Neuronal stem cell (in vitro differentiated cells): ENCODE data around the gene PEX16.

ENCODE experiments used
- DNase-seq: peaks from one replicate; pipeline ENCODE4 v3.0.0-alpha.2; 2013; ENCODE audit warnings: low spot score
- H2AFZ ChIP-seq: one replicate; pipeline ENCODE4 v1.6.1; 2013; ENCODE audit warnings: mild to moderate bottlenecking, low read length, inconsistent platforms
- H2AK5ac ChIP-seq: 2 replicates; pipeline ENCODE4 v1.6.1; 2013; ENCODE audit warnings: low read depth, mild to moderate bottlenecking, inconsistent platforms, low read length, moderate library complexity, mixed read lengths
- H2BK120ac ChIP-seq: 2 replicates; pipeline ENCODE4 v1.6.1; 2013; ENCODE audit warnings: low read depth, mild to moderate bottlenecking, inconsistent platforms, low read length, moderate library complexity, mixed read lengths
- H2BK12ac ChIP-seq: one replicate; pipeline ENCODE4 v1.6.1; 2013; ENCODE audit warnings: low read length, inconsistent platforms
- H2BK15ac ChIP-seq: 2 replicates; pipeline ENCODE4 v1.6.1; 2013; ENCODE audit warnings: mild to moderate bottlenecking, low read length, inconsistent platforms, mixed read lengths
- H2BK5ac ChIP-seq: one replicate; pipeline ENCODE4 v1.6.1; 2013; ENCODE audit warnings: inconsistent platforms, mild to moderate bottlenecking, low read length, moderate library complexity
- H3K14ac ChIP-seq: one replicate; pipeline ENCODE4 v1.6.1; 2013; ENCODE audit warnings: low read length, inconsistent platforms
- H3K18ac ChIP-seq: 2 replicates; pipeline ENCODE4 v1.6.1; 2013; ENCODE audit warnings: low read length, inconsistent platforms
- H3K23ac ChIP-seq: 2 replicates; pipeline ENCODE4 v1.6.1; 2013; ENCODE audit warnings: low read depth, mild to moderate bottlenecking, mixed read lengths, low read length, inconsistent platforms; ENCODE audit not compliant: poor library complexity
- H3K27ac ChIP-seq: replicated peaks from 3 replicates; pipeline ENCODE4 v1.5.1; 2013; ENCODE audit warnings: low read length, inconsistent platforms
- H3K27me3 ChIP-seq, 3 experiments: 2 replicates each; pipeline ENCODE4 v1.6.1; 2013; ENCODE audit warnings: low read length in 3 of 3, mild to moderate bottlenecking in 2 of 3, inconsistent platforms in 1 of 3, low read depth in 1 of 3, mixed read lengths in 1 of 3, moderate library complexity in 1 of 3; ENCODE audit not compliant: control insufficient read depth in 3 of 3, insufficient read depth in 3 of 3
- H3K36me3 ChIP-seq, 2 donors: replicated peaks in 1 of 2; 2 replicates each; pipeline ENCODE4 v1.6.1; 2013; ENCODE audit warnings: low read length in 2 of 2; ENCODE audit not compliant: control insufficient read depth in 2 of 2, insufficient read depth in 2 of 2
- H3K4ac ChIP-seq: 2 replicates; pipeline ENCODE4 v1.6.1; 2013; ENCODE audit warnings: inconsistent platforms, mild to moderate bottlenecking, low read length, moderate library complexity
- H3K4me1 ChIP-seq, 2 donors: 1 replicate in 1 of 2; 2 replicates in 1 of 2; pipeline ENCODE4 v1.6.1; 2013; ENCODE audit warnings: low read length in 2 of 2, low read depth in 1 of 2; ENCODE audit not compliant: control insufficient read depth in 2 of 2, insufficient read depth in 1 of 2
- H3K4me2 ChIP-seq: one replicate; pipeline ENCODE4 v1.6.1; 2013; ENCODE audit warnings: mild to moderate bottlenecking, low read length, inconsistent platforms; ENCODE audit not compliant: insufficient read depth, poor library complexity, severe bottlenecking
- H3K4me3 ChIP-seq, 2 donors: 2 replicates each; pipeline ENCODE4 v1.5.1; 2013; ENCODE audit warnings: low read length in 2 of 2, mild to moderate bottlenecking in 2 of 2, inconsistent platforms in 1 of 2, moderate library complexity in 1 of 2
- H3K79me1 ChIP-seq: one replicate; pipeline ENCODE4 v1.6.1; 2013; ENCODE audit warnings: low read depth, mild to moderate bottlenecking, inconsistent platforms, low read length, moderate library complexity
- H3K9ac ChIP-seq: one replicate; pipeline ENCODE4 v1.6.1; 2013; ENCODE audit warnings: mild to moderate bottlenecking, low read depth, low read length, inconsistent platforms; ENCODE audit not compliant: poor library complexity
- H3K9me3 ChIP-seq, 2 donors: replicated peaks in 1 of 2; 2 replicates each; pipeline versions ENCODE3 to v1.6.1; 2013; ENCODE audit warnings: low read length in 2 of 2, mild to moderate bottlenecking in 2 of 2, inconsistent platforms in 1 of 2, low read depth in 1 of 2, mixed read lengths in 1 of 2, moderate library complexity in 1 of 2; ENCODE audit not compliant: control insufficient read depth in 2 of 2, insufficient read depth in 1 of 2
- H4K8ac ChIP-seq: one replicate; pipeline ENCODE4 v1.6.1; 2013; ENCODE audit warnings: low read depth, mild to moderate bottlenecking, inconsistent platforms, low read length, moderate library complexity
- H4K91ac ChIP-seq: one replicate; pipeline ENCODE4 v1.6.1; 2013; ENCODE audit warnings: low read length, low read depth, mild to moderate bottlenecking, inconsistent platforms; ENCODE audit not compliant: poor library complexity
- WGBS, 2 donors: extraction: QIAGEN DNeasy Blood & Tissue Kit; methylation state at CpG; one replicate each; pipeline ENCODE4 v1.1.7; 2013; ENCODE audit warnings: missing lambda C conversion rate in 2 of 2, mixed read lengths in 1 of 2; ENCODE audit not compliant: insufficient read length in 2 of 2, insufficient replicate concordance in 1 of 2; ENCODE audit errors: extremely low coverage in 2 of 2; 5-methylcytosine and 5-hydroxymethylcytosine counted together

Gene PEX16

GRCh38 chr11:45876401-45876800, 41.3 kb downstream of the PEX16 start:
- no peak for DNase-seq
- no CpG with 5 or more reads among the region's 6 CpGs for WGBS, 2 donors
- Histone ChIP-seq H3K79me1 (no peaks in the 10 kb centered on the region), H2AFZ (no peak overlapping the region), H3K4me1 (peaks cover 4 to 18% of the 10 kb centered on the region in 2 donors), H3K27ac (no peak overlapping the region), H3K9me3 (no peaks in the 10 kb centered on the region), H2BK5ac (no peak overlapping the region), H3K18ac (no peak overlapping the region), H3K27me3 (no peaks in the 10 kb centered on the region), H3K14ac (no peak overlapping the region), H3K9ac (no peak overlapping the region), H3K23ac (no peak overlapping the region), H3K4me2 (no peak overlapping the region), H3K4me3 (no peak overlapping the region), H2BK120ac (no peak overlapping the region), H2BK12ac (no peak overlapping the region), H3K36me3 (peaks cover 5 to 51% of the 10 kb centered on the region in 2 donors), H4K8ac (no peak overlapping the region), H3K4ac (no peak overlapping the region), H2AK5ac (no peak overlapping the region), H2BK15ac (no peak overlapping the region), H4K91ac (no peak overlapping the region)

GRCh38 chr11:45872651-45873356, 44.9 kb downstream of the PEX16 start:
- Histone ChIP-seq H3K4me1 (peaks cover 4 to 18% of the 10 kb centered on the region in 2 donors), H3K23ac (no peak overlapping the region), H3K79me1 (no peaks in the 10 kb centered on the region), H2AFZ (no peak overlapping the region), H2BK15ac (no peak overlapping the region), H4K91ac (no peak overlapping the region), H2BK5ac (no peak overlapping the region), H3K18ac (no peak overlapping the region), H2AK5ac (no peak overlapping the region), H2BK120ac (no peak overlapping the region), H4K8ac (no peak overlapping the region), H3K14ac (no peak overlapping the region), H3K27me3 (no peaks in the 10 kb centered on the region), H3K36me3 (peaks cover 27 to 60% of the 10 kb centered on the region in 2 donors), H3K9ac (no peak overlapping the region), H2BK12ac (no peak overlapping the region), H3K4me3 (no peak overlapping the region), H3K27ac (no peak overlapping the region), H3K4me2 (no peak overlapping the region), H3K4ac (no peak overlapping the region), H3K9me3 (no peaks in the 10 kb centered on the region)
- DNase-seq = peak; percentile 72
- no CpG with 5 or more reads among the region's 9 CpGs for WGBS, 2 donors

DNA sequence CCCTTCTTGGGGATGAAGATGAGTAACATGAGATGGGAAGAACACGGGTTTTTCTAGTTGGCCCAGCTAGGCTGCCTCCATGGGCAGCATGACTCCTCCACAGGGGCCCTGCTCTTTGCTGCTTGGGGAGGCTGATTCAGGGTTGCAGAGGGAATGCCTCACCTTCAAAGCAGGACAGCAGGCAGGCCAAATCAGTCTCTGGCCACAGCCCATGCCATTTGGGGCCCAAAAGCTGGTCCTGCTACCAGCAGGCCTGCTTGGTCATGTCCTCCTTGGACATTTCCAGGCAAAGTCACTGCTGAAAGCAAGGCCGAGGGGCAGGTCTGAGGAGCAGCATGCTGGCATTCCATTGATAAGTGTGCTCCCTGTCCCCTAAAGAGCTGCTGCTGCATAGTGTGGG, 46.0 kb downstream of the PEX16 start:
- peaks cover 30 to 68% of the 10 kb centered on the region in 2 donors for H3K36me3 ChIP-seq
- H3K27ac ChIP-seq = no peak overlapping the region
- H2AK5ac ChIP-seq = no peak overlapping the region
- H3K9me3 ChIP-seq = no peaks in the 10 kb centered on the region
- no peak overlapping the region for H3K4me2 ChIP-seq
- H4K91ac ChIP-seq = no peak overlapping the region
- H3K79me1 ChIP-seq = no peaks in the 10 kb centered on the region
- no peak overlapping the region for H3K14ac ChIP-seq
- H3K23ac ChIP-seq = peak overlapping the region; percentile 38
- no peak overlapping the region for H2BK120ac ChIP-seq
- H3K4me1 ChIP-seq = peaks cover 4 to 12% of the 10 kb centered on the region in 2 donors
- H3K4ac ChIP-seq = no peak overlapping the region
- H2BK12ac ChIP-seq = no peak overlapping the region
- no peak overlapping the region for H3K18ac ChIP-seq
- no peak overlapping the region for H2AFZ ChIP-seq
- no peak overlapping the region for H3K4me3 ChIP-seq
- H4K8ac ChIP-seq = no peak overlapping the region
- no CpG with 5 or more reads among the region's 2 CpGs for WGBS, 2 donors
- H2BK15ac ChIP-seq = no peak overlapping the region
- no peak overlapping the region for H3K9ac ChIP-seq
- no peak for DNase-seq
- H2BK5ac ChIP-seq = no peak overlapping the region
- H3K27me3 ChIP-seq = no peaks in the 10 kb centered on the region

- no peak overlapping the region for H2BK12ac ChIP-seq
- no peak overlapping the region for H2BK5ac ChIP-seq
- H3K27me3 ChIP-seq = no peaks in the 10 kb centered on the region
- H3K23ac ChIP-seq = no peak overlapping the region
- peaks cover 0 to 3% of the 10 kb centered on the region in 2 donors for H3K9me3 ChIP-seq
- H3K4me2 ChIP-seq = no peak overlapping the region
- no CpG with 5 or more reads among the region's 4 CpGs for WGBS, 2 donors
- H4K8ac ChIP-seq = no peak overlapping the region
- H2AFZ ChIP-seq = no peak overlapping the region
- peaks cover 0 to 4% of the 10 kb centered on the region in 2 donors for H3K4me1 ChIP-seq
- H3K79me1 ChIP-seq = no peaks in the 10 kb centered on the region
- no peak overlapping the region for H2BK120ac ChIP-seq
- H3K36me3 ChIP-seq = peaks cover 36 to 74% of the 10 kb centered on the region in 2 donors
- no peak overlapping the region for H3K14ac ChIP-seq
- H3K18ac ChIP-seq = no peak overlapping the region
- no peak overlapping the region for H3K4me3 ChIP-seq
- H4K91ac ChIP-seq = no peak overlapping the region
- H3K9ac ChIP-seq = peak overlapping the region; percentile 65
- H3K4ac ChIP-seq = no peak overlapping the region
- no peak for DNase-seq
- H3K27ac ChIP-seq = no peak overlapping the region
- no peak overlapping the region for H2BK15ac ChIP-seq
- no peak overlapping the region for H2AK5ac ChIP-seq
Measured at GRCh38 chr11:45870706-45871105, 47.0 kb downstream of the PEX16 start.
